HT-29 (cell line): Measurements from ENCODE around the gene KLB. TPM values are rescaled to one million over a fixed set of nuclear protein-coding genes. Genes with fewer than 3 reads are reported as not detected.
"Not testable (repeated sequence)": the region's sequence is repeated elsewhere in the genome, so short reads cannot be mapped to it uniquely, and the experiment has no call there.

ENCODE experiments used
- DNase-seq: peaks from one replicate; pipeline ENCODE4 v3.0.0-alpha.2; 2015; ENCODE audit warnings: low spot score
- total RNA-seq: library from RNA; depleted of rRNA; stranded (reverse); fragments of >200 nt; shearing (Covaris generic); gene quantifications from 2 replicates; pipeline ENCODE4 v1.2.3, GENCODE V29; 2014

The KLB gene
- total RNA-seq, 1 experiment from 2014 or later = 0.23 TPM

DNA sequence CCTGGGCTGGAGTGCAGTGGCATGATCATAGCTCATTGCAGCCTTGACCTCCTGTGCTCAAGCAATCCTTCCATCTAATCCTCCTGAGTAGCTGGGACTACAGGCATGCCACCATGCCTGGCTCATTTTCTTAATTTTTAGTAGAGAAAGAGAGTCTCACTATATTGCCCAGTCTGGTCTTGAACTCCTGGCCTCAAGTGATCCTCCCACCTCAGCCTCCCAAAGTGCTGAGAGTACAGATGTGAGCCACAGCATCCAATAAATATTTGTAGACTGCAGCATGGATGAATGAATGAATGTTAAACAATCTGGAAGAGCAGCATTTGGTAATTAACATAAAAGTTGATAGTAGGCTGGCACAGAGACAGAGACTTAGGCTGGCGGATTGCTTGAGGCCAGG lies 20.0 kb downstream of the KLB start:
- DNase-seq = no peak

DNA sequence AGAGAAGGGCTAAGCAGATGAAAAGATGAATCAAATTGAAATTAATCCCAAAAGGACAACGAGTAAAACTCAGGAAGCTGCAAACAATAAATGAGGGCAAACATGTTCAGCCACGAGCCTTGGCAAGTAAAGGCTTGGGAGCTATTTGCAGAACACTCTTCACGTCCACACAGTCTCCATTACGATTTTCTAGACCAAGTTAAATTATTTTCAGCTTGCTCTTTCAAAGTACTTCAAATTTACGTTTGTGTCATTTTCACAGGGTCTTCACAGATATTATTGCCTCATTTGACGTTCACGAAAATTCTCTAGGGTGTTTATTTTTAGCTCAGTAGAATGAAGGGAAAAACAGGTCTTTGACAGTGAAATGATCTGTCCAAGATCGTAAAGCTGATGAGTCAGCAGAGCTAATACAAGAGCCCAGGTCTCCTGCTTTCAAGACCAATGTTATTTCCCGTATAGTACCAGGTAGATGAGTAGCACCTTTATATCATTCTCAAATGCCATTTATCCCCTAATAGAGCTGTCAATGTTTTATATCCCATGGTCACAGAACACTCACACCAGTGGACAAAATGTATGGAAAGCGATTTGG lies 20.9 kb downstream of the KLB start:
- no peak for DNase-seq

- DNase-seq = no peak
Measured at GRCh38 chr4:39429476-39430334, 23.0 kb downstream of the KLB start.

DNA sequence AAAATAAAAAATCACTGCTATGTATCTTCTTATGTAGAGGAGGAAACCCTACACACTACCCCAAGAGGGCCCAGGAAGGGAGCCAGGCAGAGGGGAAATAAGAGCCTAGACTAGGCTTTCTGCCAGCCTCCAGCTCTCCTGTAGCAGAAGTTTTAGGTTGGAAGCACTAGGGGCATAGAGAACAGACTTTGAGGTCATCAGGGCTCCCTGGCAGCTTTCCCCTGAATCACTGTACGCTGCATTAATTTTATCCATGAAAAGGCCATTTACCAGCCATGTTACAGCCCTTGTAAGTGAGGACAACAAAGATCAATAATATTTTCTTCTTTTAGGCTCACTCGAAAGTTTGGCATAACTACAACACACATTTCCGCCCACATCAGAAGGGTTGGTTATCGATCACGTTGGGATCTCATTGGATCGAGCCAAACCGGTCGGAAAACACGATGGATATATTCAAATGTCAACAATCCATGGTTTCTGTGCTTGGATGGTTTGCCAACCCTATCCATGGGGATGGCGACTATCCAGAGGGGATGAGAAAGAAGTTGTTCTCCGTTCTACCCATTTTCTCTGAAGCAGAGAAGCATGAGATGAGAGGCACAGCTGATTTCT lies 27.3 kb downstream of the KLB start:
- no peak for DNase-seq

GRCh38 chr4:39435659-39436563 lies 29.2 kb downstream of the KLB start:
- no peak for DNase-seq

DNA sequence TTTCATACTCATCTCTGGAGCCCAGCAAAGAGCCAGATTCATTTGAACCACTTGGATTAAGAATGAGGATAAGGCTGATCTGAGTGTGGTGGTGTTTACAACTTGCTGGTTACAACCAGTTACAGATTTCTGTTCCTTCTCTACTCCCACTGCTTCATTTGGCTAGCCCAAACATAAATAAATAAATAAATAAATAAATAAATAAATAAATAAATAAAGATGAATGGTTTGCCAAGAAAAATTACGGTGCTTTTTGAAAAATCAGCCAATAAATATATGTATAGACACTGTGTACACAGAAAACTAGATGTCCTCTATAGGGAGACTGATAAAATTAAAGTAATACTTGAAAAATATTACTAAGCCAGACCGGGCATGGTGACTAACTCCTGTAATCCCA lies 34.9 kb downstream of the KLB start:
- no peak for DNase-seq

- no peak for DNase-seq
Measured at GRCh38 chr4:39442998-39443397, 36.3 kb downstream of the KLB start.

DNA sequence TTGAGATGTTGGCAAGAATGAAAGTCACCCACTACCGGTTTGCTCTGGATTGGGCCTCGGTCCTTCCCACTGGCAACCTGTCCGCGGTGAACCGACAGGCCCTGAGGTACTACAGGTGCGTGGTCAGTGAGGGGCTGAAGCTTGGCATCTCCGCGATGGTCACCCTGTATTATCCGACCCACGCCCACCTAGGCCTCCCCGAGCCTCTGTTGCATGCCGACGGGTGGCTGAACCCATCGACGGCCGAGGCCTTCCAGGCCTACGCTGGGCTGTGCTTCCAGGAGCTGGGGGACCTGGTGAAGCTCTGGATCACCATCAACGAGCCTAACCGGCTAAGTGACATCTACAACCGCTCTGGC lies 39.7 kb downstream of the KLB start:
- DNase-seq = no peak

GRCh38 chr4:39446842-39447573 lies 40.3 kb downstream of the KLB start:
- peak; percentile 87 for DNase-seq

- no peak for DNase-seq
Measured at GRCh38 chr4:39450618-39451017, 43.9 kb downstream of the KLB start.

DNA sequence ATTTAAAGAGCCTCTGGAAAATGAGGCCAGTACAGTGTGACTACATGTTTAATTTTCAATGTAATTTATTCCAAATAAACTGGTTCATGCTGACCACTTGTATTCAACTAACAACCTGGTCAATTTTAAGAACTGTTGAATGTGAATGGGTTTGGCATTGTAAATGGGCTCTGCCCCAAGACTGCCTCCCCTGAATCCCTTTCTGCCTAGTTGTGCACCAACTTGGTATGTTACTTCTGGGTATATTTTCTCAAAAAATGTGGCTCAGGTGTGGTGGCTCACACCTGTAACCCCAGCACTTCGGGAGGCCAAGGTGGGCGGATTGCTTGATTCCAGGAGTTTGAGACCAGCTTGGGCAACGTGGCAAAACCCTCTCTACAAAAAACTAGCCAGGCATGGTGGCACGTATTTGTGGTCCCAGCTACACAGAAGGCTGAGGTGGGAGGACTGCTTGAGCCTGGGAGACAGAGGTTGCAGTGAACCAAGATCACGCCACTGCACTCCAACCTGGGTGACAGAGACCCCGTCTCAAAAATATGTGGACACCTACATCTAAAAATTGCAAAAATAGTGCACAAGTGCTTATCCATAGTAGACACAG lies 44.8 kb downstream of the KLB start:
- DNase-seq = no peak

DNA sequence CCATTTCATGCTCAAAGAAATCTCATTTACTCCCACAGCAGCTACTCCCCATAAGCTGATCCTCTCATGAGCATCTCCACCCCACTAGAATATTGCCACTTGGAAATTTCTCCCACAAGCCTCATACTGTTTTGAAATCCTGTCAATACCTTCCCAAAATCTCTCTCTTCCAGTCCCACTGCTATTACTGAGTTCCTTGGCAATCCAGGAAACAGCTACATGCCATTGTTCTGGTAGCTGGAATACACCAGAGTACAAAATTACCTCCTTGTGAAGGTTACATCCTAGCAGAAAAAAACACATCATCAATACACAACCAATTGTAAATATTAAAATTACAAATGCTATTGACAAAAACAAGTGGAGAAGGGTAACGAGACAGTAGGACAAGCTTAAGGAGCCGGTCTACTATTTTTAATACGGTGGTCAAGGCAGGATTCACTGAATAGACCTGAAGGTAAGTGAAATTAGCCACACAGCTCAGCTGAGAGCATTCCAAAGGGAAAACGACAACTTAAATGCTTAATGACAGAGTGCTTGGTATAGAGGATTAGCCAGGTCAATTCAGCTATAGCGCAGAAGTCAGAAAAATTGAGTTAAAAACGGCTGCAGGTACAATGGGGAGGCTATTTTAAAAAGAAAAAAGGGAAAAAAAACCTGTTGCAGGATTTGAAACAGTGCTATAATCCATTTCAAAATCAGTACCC lies 45.6 kb downstream of the KLB start:
- DNase-seq = no peak

DNA sequence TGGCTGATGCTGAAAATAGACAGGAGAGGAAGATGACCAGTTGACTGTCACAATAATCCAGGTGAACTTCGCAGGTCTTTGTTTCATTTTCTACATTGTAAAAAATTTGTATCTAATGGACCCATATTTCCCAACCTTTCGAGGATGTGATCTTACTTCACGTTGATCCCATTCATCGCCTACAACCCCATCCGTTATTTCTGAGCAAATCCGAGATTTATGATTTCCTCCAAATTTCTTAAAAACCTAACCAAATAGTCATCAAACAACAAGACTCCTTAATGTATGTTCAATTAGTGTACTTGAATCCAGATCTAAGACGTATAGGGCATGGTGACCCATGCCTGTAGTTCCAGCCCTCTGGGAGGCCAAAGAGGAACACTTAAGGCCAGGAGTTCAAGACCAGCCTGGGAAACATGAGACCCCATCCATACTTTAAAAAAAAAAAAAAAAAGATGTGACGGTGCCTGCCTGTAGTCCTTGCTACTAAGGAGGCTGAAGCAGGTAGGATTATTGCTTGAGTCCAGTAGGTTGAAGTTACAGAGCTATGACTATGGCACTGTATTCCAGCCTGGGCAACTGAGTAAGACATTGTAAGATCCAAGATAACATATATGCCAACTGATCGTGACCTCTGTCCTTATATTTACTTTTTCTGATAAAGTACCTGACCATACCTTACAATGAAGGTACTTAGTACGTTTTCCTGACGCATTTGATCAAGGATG lies 46.3 kb downstream of the KLB start:
- no peak for DNase-seq

GRCh38 chr4:39453738-39454137 lies 47.0 kb downstream of the KLB start:
- DNase-seq = no peak

DNA sequence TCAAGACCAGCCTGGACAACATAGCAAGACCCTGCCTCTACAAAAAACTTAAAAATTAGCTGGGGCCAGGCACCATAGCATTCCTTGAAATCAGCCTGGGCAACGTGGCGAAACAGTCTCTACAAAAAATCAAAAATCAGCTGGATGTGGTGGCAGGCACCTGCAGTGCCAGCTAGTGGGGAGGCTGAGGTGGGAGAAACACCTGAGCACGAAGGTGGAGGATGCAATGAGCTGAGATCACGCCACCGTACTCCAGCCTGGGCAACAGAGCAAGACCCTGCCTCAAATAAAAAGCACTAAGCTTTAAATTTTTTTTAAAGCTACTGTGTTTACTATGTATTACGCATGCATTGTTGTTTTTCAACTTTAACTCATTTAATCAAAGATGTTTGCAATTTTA lies 48.8 kb downstream of the KLB start:
- no peak for DNase-seq

GRCh38 chr4:39456946-39457763 lies 50.4 kb downstream of the KLB start:
- DNase-seq = no peak

- not testable (repeated sequence) for DNase-seq
Measured at GRCh38 chr4:39458161-39458504, 51.4 kb downstream of the KLB start.

- DNase-seq = peak; percentile 98
Measured at GRCh38 chr4:39458505-39459300, 52.0 kb downstream of the KLB start, which contains the start of the genes LIAS and RPL9. Gene LIAS, plus strand, starts transcription at chr4:39459056. Its CDS starts 62 bp downstream, at chr4:39459118. Gene RPL9, minus strand, starts transcription at chr4:39458922. Its CDS starts 483 bp downstream, at chr4:39458439.
